ENCODE results near the gene CA9. TPM values are rescaled to one million over a fixed set of nuclear protein-coding genes. Genes with fewer than 3 reads are reported as not detected.

The CA9 gene
- total and polyA plus RNA-seq, 7 experiments from 2014 or later: 0.36 TPM; not detected in 6

DNA sequence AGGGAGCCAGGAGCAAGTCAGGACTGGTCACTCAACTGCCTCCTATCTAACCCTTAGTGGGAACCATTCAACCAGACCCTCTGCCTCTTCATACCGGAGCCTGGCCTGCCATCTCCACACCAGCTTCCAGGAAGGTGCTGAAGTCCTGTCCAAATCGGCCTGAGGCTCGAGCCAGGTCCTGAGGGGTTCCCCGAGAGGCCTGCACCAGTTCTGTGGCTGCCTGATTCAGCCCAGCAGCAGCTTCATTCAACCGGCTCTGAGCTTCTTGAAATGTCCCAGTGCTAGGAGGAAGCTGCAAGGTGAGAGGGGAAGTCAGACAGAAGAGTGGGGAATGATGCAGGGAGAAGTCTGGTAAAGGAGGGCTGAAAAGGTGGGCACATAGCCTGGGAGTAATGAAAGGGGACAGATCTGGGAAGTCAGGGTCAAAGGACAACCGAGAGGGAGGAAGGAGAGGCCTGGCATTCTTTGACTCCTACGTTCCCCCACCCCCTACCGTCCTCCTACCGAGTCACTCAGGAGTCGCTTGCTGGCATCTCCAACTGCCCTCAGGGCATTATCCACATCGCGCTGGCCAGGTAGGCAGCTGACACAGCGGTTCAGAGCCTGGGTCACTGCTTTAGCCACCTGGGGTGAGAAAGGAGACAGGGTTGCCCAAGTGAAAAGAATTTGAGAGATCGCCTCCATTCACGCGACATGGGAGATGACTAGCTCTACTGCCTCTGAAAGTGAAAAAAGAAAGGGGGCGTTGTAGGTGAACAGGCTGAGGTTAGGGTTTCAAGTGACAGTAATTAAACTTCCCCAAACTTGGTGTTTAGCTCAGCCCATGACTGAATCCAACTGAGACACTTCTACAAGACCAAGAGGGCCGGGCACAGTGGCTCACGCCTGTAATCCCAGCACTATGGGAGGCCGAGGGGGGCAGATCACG is 38.0 kb downstream of the CA9 start:
- no peaks in the 10 kb centered on the region for H3K27me3 Mint-ChIP-seq
- peaks cover 0 to 6% (median 0%) of the 10 kb centered on the region in 7 donors for H3K4me1 Mint-ChIP-seq
- peaks cover 0 to 1% (median 0%) of the 10 kb centered on the region in 11 donors for H3K9me3 Mint-ChIP-seq
- no peak for ATAC-seq
- Histone ChIP-seq H3K27me3 (ENCODE audit: control insufficient read depth in 2 of 2, insufficient read depth in 2 of 2, low read length in 2 of 2) (no peaks in the 10 kb centered on the region), H3K4me1 (ENCODE audit: control insufficient read depth in 2 of 2, insufficient read depth in 2 of 2, low read length in 2 of 2) (no peaks in the 10 kb centered on the region), H3K9me3 (ENCODE audit: control insufficient read depth in 2 of 3, low read length in 3 of 3) (no peaks in the 10 kb centered on the region), H3K36me3 (ENCODE audit: control insufficient read depth in 2 of 3, insufficient read depth in 3 of 3, low read length in 3 of 3) (peaks cover 31 to 95% (median 63%) of the 10 kb centered on the region in 3 experiments), H3K4me3 (ENCODE audit: low read length) (no peak overlapping the region), H3K27ac (ENCODE audit: low read depth, low read length) (no peak overlapping the region)
- H3K4me3 Mint-ChIP-seq: no peak overlapping the region
- intact Hi-C loops (cut with micrococcal nuclease): no loop called here
- CTCF ChIA-PET: interaction anchor here (0.6 to 1.5 kb wide), 3 partner anchors 9 to 342 kb away, joined by 3 to 5 read pairs (median 3); no protein-coding TSS in a partner anchor
- POLR2A ChIA-PET: interaction anchor here (0.6 to 1.4 kb wide), 3 partner anchors 10 to 24 kb away, joined by 3 read pairs; no protein-coding TSS in a partner anchor
- peak overlapping the region in 1 of 9 donors; percentile 2 for H3K27ac Mint-ChIP-seq
- peaks cover 29 to 75% (median 40%) of the 10 kb centered on the region in 5 donors for H3K36me3 Mint-ChIP-seq
- no peak for DNase-seq

DNA sequence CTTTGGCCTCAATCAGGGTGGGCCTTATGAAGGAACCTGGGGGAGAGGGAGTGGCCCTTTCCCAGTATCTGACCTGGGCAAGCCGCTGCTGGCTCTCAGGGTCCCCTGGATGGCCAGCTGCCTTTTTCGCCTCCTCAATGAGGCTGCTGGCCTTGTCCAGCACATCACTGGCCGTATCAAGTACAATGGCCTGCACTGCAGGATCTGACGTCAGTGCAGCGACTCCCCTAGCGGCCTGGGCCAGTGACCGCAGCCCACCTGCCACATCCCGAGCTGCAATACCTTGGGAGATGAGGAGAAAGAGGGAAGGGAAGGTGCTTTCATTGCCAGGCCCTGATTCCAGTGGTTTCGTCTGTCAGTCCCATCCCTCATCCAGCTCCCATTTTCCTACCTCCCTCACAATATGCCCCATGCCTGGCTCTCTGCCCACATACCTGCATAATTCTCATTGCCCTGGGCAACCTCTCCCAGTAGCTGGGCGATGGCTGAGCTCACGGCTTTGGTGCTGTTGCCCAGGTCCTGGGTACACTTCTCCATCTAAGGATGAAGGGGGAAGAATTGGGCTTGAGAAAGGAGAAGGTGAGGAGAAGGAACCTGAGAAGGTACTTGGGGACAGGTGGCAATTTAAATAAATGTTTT is 39.2 kb downstream of the CA9 start:
- intact Hi-C loops (cut with micrococcal nuclease): no loop called here
- ChIA-PET CTCF (interaction anchor here (0.7 to 1.5 kb wide), 2 partner anchors 10 to 16 kb away, joined by 3 to 5 read pairs; no protein-coding TSS in a partner anchor), POLR2A (interaction anchor here (0.7 kb wide), 1 partner anchor 16 kb away, joined by 3 read pairs; no protein-coding TSS in a partner anchor)
- no peaks in the 10 kb centered on the region for H3K4me1 ChIP-seq (ENCODE audit: control insufficient read depth in 2 of 2, insufficient read depth in 2 of 2, low read length in 2 of 2)
- no peaks in the 10 kb centered on the region for H3K27me3 Mint-ChIP-seq
- no peak overlapping the region for H3K4me3 ChIP-seq (ENCODE audit: low read length)
- peak overlapping the region in 1 of 9 donors; percentile 70 for H3K27ac Mint-ChIP-seq
- H3K36me3 Mint-ChIP-seq: peaks cover 19 to 71% (median 34%) of the 10 kb centered on the region in 5 donors
- peaks cover 25 to 95% (median 63%) of the 10 kb centered on the region in 3 experiments for H3K36me3 ChIP-seq (ENCODE audit: control insufficient read depth in 2 of 3, insufficient read depth in 3 of 3, low read length in 3 of 3)
- no peak overlapping the region for H3K4me3 Mint-ChIP-seq
- H3K9me3 Mint-ChIP-seq: peaks cover 0 to 1% (median 0%) of the 10 kb centered on the region in 11 donors
- peaks cover 0 to 5% (median 0%) of the 10 kb centered on the region in 7 donors for H3K4me1 Mint-ChIP-seq
- no peaks in the 10 kb centered on the region for H3K27me3 ChIP-seq (ENCODE audit: control insufficient read depth in 2 of 2, insufficient read depth in 2 of 2, low read length in 2 of 2)
- no peaks in the 10 kb centered on the region for H3K9me3 ChIP-seq (ENCODE audit: control insufficient read depth in 2 of 3, low read length in 3 of 3)
- DNase-seq (no peak), ATAC-seq (no peak)
- no peak overlapping the region for H3K27ac ChIP-seq (ENCODE audit: low read depth, low read length)

DNA sequence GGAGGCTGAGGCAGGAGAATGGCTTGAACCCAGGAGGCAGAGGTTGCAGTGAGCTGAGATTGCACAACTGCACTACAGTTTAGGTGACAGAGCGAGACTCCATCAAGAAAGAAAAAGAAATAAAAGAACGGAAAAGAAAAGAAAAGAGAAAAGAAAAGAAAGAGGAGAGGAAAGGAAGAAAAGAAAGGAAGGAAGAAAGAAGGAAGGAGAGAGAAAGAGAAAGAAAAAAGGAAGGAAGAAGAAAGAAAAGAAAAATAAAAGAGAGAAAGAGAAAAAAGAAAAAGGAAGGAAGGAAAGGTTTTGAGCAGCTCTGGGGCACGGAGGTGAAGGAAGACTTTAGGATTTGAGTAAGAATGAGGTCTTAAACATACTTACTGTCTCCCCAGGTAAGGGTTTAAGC is 39.9 kb downstream of the CA9 start:
- DNase-seq: no peak
- H3K4me1 Mint-ChIP-seq: peaks cover 0 to 5% (median 0%) of the 10 kb centered on the region in 7 donors
- H3K9me3 ChIP-seq (ENCODE audit: control insufficient read depth in 2 of 3, low read length in 3 of 3): no peaks in the 10 kb centered on the region
- no peaks in the 10 kb centered on the region for H3K4me1 ChIP-seq (ENCODE audit: control insufficient read depth in 2 of 2, insufficient read depth in 2 of 2, low read length in 2 of 2)
- H3K27ac Mint-ChIP-seq: peak overlapping the region in 2 of 9 donors; percentile 60 to 70
- ChIA-PET POLR2A (interaction anchor here (0.7 kb wide), 1 partner anchor 16 kb away, joined by 3 read pairs; no protein-coding TSS in a partner anchor), CTCF (interaction anchor here (0.7 to 1.3 kb wide), 3 partner anchors 17 to 182 kb away, joined by 3 read pairs; no protein-coding TSS in a partner anchor)
- no peak overlapping the region for H3K4me3 ChIP-seq (ENCODE audit: low read length)
- H3K9me3 Mint-ChIP-seq: peaks cover 0 to 1% (median 0%) of the 10 kb centered on the region in 11 donors
- H3K4me3 Mint-ChIP-seq: no peak overlapping the region
- peaks cover 21 to 95% (median 64%) of the 10 kb centered on the region in 3 experiments for H3K36me3 ChIP-seq (ENCODE audit: control insufficient read depth in 2 of 3, insufficient read depth in 3 of 3, low read length in 3 of 3)
- H3K27me3 ChIP-seq (ENCODE audit: control insufficient read depth in 2 of 2, insufficient read depth in 2 of 2, low read length in 2 of 2): no peaks in the 10 kb centered on the region
- no peak overlapping the region for H3K27ac ChIP-seq (ENCODE audit: low read depth, low read length)
- peaks cover 18 to 71% (median 33%) of the 10 kb centered on the region in 5 donors for H3K36me3 Mint-ChIP-seq
- no peak for ATAC-seq
- intact Hi-C loops (cut with micrococcal nuclease): no loop called here
- no peaks in the 10 kb centered on the region for H3K27me3 Mint-ChIP-seq

DNA sequence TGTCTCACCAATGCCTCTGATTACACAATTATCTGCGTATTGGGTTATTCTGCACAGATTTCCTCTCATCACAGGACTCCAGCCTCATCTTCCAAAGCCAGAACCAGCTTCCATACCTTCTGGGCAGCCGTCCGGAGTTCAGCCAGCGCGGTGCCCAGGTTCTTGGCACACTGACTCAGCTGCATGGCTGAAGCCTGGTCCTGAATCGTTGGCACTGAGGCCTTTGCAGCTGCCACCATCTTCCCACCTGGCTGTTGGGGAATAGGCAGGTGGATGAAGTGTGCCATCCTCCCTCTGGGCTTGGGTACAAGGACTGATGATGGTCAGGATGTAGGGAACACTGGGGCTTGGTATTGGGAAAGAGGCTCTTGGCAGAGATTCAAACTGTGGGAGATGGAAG is 40.4 kb downstream of the CA9 start:
- H3K9me3 Mint-ChIP-seq: peaks cover 0 to 1% (median 0%) of the 10 kb centered on the region in 11 donors
- no peaks in the 10 kb centered on the region for H3K27me3 ChIP-seq (ENCODE audit: control insufficient read depth in 2 of 2, insufficient read depth in 2 of 2, low read length in 2 of 2)
- no peak overlapping the region for H3K4me3 ChIP-seq (ENCODE audit: low read length)
- H3K27ac Mint-ChIP-seq: peak overlapping the region in 2 of 9 donors; percentile 59 to 60
- peaks cover 0 to 5% (median 0%) of the 10 kb centered on the region in 7 donors for H3K4me1 Mint-ChIP-seq
- peaks cover 24 to 95% (median 63%) of the 10 kb centered on the region in 3 experiments for H3K36me3 ChIP-seq (ENCODE audit: control insufficient read depth in 2 of 3, insufficient read depth in 3 of 3, low read length in 3 of 3)
- ChIA-PET POLR2A (no interaction called here), CTCF (interaction anchor here (0.7 to 1.3 kb wide), 3 partner anchors 17 to 182 kb away, joined by 3 read pairs; no protein-coding TSS in a partner anchor)
- H3K27me3 Mint-ChIP-seq: no peaks in the 10 kb centered on the region
- H3K4me1 ChIP-seq (ENCODE audit: control insufficient read depth in 2 of 2, insufficient read depth in 2 of 2, low read length in 2 of 2): no peaks in the 10 kb centered on the region
- no peak overlapping the region for H3K27ac ChIP-seq (ENCODE audit: low read depth, low read length)
- intact Hi-C loops (cut with micrococcal nuclease): no loop called here
- no peak overlapping the region for H3K4me3 Mint-ChIP-seq
- H3K9me3 ChIP-seq (ENCODE audit: control insufficient read depth in 2 of 3, low read length in 3 of 3): no peaks in the 10 kb centered on the region
- H3K36me3 Mint-ChIP-seq: peaks cover 15 to 68% (median 31%) of the 10 kb centered on the region in 5 donors
- ATAC-seq: no peak
- DNase-seq: no peak

DNA sequence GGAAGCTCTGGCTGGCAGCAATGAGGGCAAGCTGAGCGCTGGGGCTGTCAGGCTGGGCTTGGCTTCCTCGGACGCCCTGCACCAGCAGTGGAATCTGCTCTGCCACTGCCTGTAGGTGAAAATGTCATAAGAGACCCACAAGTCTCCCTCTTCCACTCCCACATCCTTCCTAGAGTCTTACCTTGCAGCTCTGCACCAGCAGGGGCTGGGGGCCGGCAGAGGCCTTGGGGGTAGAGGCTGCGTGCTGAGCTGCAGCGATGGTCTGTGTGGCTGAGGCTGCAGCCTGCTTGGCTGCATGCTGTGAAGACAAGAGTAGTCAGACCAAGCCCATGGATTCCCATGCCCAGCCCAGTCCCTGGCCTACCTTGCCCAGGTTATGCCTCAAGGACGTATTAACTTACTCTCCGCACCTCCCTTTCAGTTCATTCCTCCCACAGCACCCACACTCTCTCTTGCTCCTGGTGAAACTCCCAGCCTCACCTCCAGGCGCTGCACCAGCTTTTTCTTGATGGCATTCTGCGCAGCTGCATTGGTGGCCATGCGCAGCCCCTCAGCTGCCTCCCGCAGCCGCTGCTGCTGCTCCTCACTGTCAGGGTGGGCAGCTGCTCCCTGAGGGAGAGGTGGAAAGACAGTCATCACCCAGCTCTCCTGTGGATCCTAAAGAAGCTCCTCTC is 41.0 kb downstream of the CA9 start:
- no peak overlapping the region for H3K27ac ChIP-seq (ENCODE audit: low read depth, low read length)
- peaks cover 19 to 73% (median 31%) of the 10 kb centered on the region in 5 donors for H3K36me3 Mint-ChIP-seq

More for the DNA sequence above, 41.0 kb downstream of the CA9 start:
- Mint-ChIP-seq H3K9me3 (peaks cover 0 to 1% (median 0%) of the 10 kb centered on the region in 11 donors), H3K27me3 (no peaks in the 10 kb centered on the region), H3K27ac (peak overlapping the region in 2 of 9 donors; percentile 14 to 31), H3K4me1 (peaks cover 0 to 5% (median 0%) of the 10 kb centered on the region in 7 donors), H3K4me3 (no peak overlapping the region)
- Histone ChIP-seq H3K9me3 (ENCODE audit: control insufficient read depth in 2 of 3, low read length in 3 of 3) (no peaks in the 10 kb centered on the region), H3K4me3 (ENCODE audit: low read length) (no peak overlapping the region), H3K27me3 (ENCODE audit: control insufficient read depth in 2 of 2, insufficient read depth in 2 of 2, low read length in 2 of 2) (no peaks in the 10 kb centered on the region), H3K36me3 (ENCODE audit: control insufficient read depth in 2 of 3, insufficient read depth in 3 of 3, low read length in 3 of 3) (peaks cover 28 to 97% (median 66%) of the 10 kb centered on the region in 3 experiments), H3K4me1 (ENCODE audit: control insufficient read depth in 2 of 2, insufficient read depth in 2 of 2, low read length in 2 of 2) (no peaks in the 10 kb centered on the region)
- POLR2A ChIA-PET: interaction anchor here (0.6 to 1.1 kb wide), 2 partner anchors 25 to 64 kb away, joined by 3 read pairs; partner anchors contain the start of genes SIT1 and TPM2
- no peak for ATAC-seq
- intact Hi-C loops (cut with micrococcal nuclease): no loop called here
- no peak for DNase-seq
- CTCF ChIA-PET: interaction anchor here (0.7 to 1.3 kb wide), 3 partner anchors 18 to 181 kb away, joined by 3 read pairs; no protein-coding TSS in a partner anchor

Data from naive thymus-derived CD4-positive, alpha-beta T cell (primary cell).